Pulmonary artery endothelial cell (primary cell): ENCODE data around the gene ZNF333. TPM values are rescaled to one million over a fixed set of nuclear protein-coding genes. Genes with fewer than 3 reads are reported as not detected.

Experiments
- DNase-seq: peaks from one replicate; pipeline ENCODE4 v3.0.0-alpha.2; 2011; ENCODE audit warnings: low read depth, low spot score
- total RNA-seq: library from RNA; depleted of rRNA; stranded (reverse); fragments of >200 nt; gene quantifications from 2 replicates; pipeline ENCODE4 v1.2.3, GENCODE V29; 2014

Gene ZNF333
- 12.3 and 17.8 TPM in 2 replicates for total RNA-seq

DNA sequence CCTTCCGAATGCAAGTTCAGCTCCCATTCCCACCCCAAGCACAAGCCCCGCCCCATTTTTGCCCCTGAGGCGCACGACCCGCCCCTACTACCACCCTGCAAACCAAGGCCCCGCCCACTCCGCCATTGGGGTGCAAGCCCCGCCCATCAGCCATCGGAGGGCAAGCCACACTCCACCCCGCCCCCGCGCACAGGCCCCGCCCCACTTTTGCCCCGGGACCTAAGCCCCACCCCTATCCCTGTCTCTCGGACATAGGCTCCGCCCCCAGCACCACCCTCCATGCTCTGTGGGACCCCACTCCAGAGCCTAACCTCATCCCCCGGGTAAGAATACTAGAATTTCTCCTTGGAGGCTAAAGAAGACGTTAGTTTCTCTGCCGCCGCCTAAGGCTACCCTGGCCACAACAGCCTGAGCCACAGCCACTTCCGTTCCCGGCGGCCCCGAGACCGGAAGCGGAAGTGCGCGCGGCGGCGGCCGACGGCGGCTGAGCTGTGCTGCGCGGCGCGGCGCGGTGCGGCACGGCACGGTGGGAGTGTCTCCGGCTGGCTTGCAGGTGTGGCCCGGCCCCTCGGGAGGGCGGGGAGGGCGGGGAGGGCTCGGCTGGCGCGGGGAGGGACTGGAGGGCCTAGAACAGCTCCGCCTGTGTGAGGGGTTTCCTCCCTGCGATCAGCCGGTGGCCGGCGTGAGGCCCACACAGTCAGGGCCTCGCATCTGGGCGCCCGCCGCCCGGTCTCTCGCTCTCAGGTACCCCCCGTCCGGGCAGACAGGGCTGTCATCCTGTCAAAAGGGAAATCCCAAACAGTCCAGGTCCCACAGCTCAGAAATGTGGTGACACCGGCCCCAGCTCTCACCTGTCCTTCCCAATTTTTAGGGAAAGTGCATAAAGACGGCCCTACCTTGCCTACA, at the start of gene ZNF333:
TSS of gene ZNF333 (plus strand) at position 451 of the 906 bp plus-strand sequence. CDS start 3,444 bp downstream, outside the sequence.
- DNase-seq, result peak; percentile 39

DNA sequence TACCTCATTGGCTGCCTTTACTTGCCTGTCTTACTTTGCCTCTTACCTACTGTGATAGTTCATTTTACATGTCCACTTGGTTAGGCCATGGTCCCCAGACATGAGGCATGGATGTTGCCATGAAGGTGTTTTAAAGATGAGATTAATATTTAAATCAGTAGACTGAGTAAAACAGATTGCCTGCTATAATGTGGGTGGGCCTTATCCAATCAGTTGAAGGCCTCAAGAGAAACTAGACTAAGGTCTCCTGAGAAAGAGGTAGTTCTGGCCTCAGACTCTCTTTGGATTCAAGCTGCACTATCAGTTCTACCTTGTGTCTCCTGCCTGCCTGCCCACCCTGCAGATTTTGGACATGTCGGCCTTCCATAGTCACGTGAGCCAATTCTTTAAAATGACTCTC, 41.3 kb upstream of the ZNF333 start:
- DNase-seq, result no peak

DNA sequence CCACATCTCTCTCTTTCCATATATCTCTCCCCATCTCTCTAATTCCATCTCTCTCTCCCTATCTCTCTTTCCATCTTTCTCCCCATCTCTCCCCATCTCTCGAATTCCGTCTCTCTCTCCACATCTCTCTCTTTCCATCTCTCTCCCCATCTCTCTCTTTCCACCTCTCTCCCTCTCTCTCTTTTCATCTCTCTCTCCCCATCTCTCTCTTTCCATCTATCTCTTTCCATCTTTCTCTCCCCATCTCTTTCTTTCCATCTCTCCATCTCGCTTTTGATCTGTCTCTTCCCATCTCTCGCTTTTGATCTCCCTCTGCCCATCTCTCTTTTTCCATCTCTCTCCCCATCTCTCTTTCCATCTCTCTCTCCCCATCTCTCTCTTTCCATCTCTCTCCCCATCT, 40.8 kb upstream of the ZNF333 start:
- DNase-seq, result no peak

DNA sequence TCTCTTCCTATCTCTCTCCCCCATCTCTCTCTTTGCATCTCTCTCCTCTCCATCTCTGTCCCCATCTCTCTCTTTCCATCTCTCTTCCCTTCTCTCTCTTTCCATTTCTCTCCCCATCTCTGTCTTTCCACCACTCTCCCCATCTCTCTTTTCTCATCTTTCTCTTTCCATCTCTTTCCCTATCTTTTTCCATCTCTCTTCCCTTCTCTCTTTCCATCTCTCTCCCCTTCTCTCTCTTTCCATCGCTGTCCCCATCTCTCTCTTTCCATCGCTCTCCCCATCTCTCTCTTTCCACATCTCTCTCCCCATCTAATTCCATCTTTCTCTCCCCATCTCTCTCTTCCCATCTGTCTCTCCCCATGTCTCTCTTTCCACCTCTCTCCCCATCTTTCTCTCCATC, 39.7 kb upstream of the ZNF333 start:
- no peak for DNase-seq

DNA sequence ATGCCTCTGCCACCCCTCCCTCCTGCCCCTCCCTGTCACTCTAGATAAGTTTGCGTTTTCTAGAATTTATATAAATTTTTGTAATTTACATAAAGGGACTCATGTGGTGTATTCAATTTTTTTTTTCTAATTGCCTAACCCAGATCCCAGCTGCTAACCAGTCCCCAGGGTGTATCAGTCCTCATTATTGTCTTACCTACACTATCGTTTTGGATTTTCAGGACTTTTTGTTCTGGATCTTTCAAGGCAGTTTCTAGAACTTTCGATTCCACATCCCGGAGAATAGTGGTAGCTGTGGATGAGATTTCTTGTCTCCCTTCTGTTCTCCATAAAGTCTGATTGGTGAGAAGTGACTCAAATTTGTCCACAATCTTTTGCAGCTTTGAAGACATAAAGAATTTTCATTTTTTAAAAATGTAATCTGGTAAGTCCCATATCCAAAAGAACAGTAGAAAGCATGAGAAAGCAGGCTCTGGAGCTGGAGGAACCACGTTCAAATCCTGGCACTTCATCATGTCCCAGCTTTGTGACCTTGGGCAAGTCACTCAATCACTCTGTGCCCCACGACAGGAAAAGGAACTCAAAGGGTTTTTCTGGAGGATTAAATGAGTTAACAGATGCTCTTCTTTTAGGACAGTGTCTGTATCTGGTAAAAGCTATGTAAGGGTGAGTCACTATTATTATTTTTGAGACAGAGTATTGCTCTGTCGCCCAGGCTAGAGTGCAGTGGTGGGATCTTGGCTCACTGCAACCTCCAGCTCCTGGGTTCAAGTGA, 34.9 kb upstream of the ZNF333 start:
- no peak for DNase-seq

DNA sequence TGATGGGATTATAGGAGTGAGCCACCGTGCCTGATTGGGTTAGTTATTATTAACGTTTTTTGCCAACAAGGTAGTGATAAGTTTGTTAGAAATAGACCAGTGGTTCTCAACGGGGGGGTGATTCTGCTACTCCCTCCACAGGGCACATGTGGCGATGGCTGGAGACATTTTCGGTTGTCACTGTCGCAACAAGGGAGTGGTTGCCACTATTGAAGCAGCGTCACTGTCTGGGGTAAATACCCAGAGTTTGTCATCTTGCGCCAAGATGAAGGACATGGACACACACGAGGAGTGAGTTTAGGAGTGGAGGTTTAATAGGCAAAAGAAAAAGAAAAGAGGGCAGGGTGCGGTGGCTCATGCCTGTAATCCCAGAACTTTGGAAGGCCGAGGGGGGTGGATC, 34.1 kb upstream of the ZNF333 start:
- DNase-seq, result no peak

DNA sequence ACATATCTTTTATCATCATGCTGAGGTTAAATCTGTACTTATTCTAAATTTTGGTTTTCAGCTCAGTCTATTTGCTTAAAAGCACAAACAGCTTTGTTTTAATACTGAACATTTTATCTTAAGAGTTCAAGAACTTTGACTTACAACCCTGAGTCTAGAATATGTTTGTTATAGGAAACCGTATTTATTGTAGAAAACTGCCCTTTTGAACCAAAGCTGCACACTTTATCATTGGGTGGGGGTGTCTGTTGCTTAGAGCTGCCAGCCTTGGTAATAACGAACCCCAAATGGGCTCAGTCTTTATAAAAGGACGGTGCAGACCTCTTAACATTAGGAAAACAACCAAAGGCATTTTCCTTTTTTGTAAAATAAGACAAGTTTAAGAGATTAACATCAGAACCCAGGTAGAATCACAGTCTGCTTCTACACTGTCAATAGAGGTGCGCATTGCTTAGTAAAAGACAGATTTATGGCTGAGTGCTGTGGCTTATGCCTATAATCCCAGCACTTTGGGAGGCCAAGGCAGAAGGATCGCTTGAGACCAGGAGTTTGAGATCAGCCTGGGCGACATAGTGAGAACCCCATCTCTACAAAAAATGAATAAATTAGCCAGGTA, 29.9 kb upstream of the ZNF333 start:
- DNase-seq, result no peak

DNA sequence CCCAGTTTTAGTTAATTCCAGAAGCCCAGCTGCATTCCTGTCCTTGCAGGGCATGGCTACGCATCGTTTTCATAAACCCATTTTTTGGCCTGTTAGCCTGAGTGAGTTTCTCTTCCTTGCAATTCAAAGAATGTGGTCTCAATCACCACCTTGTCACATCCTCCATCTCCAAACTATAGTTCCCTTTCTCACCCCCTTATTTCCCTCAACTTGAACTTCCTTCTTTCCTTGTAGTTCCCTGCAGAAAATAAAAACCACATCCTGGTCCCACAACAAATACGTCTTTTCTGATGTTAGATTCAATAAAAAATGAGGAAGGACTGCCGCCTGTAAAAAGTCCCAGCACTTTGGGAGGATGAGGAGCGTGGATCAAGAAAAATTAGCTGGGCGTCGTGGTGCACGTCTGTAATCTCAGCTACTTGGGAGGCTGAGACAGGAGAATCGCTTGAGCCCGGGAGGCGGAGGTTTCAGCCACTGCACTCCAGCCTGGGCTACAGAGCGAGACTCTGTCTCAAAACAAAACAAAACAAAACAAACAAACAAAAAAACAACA, 28.4 kb upstream of the ZNF333 start:
- DNase-seq, result no peak

DNA sequence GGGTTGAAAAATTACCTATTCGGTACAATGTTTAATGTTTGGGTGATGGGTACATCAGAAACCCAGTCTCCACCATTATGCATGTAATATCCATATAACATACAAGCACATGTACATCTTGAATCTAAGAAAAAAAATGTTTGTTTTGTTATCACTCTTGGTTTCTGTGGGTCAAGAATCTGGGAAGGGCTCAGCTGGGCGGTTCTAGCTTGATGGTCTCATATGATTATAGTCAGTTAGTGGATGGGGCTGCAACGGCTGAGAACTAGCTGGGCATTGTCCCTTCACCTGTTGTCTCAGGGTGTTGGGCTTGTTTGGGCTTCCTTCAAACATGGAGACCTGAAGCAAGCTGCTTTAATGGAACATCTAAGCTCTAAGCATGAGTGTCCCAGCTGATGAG, 19.9 kb upstream of the ZNF333 start:
- no peak for DNase-seq

DNA sequence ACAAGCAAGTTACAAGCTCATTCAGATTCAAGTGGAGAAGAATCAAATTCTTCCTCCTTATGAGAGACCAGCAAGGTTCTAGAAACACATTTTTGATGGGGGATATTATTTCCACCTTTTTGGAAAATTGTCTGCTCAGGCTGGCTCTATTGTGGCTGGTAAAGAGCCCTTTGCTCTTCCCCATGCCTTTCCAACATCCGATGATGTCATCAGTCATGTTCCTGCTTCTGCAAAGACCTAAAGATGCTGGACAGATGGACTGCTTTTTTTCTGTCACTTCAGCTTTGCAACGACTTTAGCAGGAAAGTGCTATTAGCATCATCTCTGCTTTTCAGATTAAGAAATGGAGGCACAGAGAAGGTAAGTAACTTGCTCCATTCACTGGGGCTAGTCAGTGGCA, 19.4 kb upstream of the ZNF333 start:
- no peak for DNase-seq

DNA sequence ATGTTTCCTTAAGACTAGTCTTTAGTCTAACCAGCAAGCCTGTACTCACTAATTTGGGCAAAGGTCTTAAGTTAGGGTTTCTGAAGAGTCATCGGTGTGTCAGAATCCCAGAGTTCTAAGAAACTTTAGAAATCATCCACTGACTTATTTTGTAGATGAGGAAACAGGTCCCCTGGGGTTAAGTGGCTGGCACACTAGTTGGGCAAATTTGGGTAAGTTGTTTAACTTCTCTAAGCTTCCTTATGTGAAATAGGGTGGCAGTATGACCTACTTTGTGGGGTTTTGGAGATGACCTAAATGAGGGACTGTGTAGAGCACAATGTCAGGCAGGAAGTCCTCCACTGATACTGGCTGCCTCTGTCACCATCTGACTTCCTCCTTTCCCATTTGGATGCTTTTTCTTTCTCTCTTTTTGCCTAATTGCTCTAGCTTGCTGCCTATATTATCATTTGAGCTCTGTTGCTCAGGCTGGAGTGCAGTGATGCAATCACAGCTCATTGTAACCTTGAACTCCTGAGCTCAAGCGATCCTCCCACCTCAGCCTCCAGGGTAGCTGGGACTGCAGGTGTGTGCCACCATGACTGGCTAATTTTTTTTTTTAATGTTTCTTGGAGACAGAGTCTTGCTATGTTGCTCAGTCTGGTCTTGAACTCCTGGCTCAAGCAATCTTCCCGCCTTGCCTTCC, 17.5 kb upstream of the ZNF333 start:
- DNase-seq, result no peak

DNA sequence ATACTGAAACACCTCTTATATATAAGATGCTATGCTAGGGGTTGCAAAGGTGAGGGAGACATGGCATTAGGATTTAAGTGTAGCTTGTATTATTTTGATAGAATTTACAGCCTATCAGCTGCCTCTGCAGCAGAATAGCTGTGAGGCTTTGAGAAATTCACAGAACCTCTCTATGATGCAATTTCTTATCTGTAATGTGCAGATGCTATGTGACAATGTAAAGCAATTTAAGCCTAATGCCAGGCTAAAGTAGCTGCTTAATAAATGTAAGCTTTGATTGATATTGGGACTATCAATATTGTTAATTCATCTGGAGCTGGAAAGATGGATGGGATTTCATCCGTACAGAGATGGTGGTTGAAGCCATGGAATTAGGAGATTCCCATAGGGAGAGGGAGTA, 16.8 kb upstream of the ZNF333 start:
- no peak for DNase-seq

DNA sequence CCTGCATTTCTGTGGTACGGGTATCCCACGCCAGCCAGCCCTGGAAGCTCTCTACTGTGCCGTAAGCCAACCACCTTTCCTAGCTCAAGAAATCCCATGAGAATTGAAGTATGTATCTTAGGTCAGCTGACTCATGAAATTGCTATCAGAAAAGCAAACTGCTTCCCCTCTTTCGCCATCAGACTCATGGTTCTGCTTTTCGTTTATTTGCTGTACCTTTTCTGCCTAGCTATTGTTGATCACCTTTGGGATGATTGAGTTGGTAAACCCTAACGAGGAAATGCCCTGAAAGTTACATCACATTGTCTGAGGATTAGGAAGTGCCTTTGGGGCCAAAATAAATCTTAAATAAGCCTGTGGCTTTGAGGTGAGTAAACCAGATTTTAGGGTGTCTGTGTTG, 15.1 kb upstream of the ZNF333 start, which contains the start of gene ADGRE3:
TSS of gene ADGRE3 (minus strand) at position 81 of the 400 bp plus-strand sequence. CDS start at position 7, 74 bp downstream.
- no peak for DNase-seq

DNA sequence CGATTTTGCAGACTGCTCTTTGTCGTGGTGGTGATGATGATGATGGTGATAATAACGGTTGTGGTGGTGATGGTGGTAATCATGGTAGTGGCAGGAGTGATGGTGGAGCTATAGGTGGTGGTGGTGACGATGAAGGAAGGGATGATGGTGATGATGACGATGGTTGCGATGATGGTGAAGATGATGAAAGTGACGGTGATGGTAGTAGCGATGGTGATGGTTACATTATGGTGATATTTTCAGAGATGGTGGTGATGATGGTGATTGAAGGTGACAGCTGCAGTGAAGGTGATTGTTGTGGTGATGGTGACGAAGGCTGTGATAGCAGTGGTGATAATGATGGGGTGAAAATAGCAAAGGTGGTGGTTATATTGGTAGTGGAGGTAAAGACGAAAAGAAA, 13.1 kb upstream of the ZNF333 start:
- no peak for DNase-seq

DNA sequence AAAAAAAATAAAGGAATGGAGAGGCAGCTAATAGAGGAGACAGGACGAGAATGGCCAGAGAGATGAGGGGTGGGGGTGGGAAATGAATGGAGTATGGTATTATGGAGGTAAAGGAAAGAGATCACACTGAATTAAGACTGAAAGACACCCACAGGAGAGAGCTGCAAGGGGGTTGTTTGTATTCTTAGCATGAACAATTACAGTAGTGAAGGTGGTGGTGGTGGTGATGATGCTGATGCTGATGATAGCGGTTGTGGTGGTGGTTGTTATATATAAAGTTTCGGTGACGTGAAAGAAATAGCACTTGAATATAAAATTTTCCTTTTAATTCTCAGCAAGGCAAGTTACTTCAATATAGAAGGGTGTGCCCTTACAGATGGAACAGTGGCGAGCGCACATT, 12.4 kb upstream of the ZNF333 start:
- DNase-seq, result no peak

DNA sequence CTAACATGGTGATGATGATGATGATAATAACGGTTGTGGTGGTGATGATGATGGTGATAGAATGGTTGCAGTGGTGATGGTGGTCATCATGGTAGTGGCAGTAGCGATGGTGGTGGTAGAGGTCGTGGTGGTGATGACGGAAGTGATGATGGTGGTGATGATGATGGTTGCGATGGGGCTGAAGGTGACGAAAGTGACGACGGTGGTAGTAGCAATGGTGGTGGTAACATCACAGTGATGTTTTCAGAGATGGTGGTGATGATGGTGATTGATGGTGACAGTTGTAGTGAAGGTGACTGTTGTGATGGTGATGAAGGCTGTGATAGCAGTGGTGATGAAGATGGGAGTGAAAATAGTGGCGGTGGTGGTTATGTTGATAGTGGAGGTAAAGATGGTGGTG, 11.6 kb upstream of the ZNF333 start:
- DNase-seq, result no peak

DNA sequence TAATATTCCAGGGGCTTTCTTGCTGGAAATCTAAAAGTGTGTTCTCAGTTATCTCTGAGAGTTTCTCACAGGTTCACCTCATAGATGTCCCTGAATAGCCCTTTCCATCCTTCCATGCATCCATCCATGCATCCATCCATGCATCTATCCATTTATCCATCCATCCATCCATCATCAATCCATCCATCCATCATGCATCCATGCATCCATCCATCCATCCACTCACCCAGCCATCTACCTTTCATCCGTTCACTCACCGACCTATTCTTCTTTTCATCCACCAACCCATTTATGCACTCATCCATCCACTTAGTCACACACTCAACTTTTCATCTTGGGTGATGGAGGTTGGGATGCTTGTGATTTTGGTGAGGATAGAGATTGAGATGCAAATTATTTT, 7.8 kb upstream of the ZNF333 start:
- no peak for DNase-seq

DNA sequence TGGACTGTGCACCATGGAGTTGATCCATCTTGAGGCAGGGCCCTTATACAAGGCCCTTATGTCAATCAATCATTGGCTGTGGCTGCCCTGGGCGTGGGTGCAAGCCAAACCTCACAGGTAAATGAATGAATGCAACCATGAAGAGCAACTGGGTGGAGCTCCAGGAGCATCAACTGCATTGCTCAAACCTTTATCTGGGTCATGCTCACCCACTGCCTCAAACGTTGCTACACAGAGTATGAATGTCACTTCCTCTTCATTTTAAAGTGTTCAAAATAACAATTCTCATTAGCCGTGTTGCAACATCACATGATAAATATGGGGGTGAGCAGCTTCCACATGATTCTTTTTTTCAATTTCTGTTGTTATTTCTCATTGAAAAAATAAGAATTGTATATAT, 6.4 kb upstream of the ZNF333 start:
- DNase-seq, result no peak

DNA sequence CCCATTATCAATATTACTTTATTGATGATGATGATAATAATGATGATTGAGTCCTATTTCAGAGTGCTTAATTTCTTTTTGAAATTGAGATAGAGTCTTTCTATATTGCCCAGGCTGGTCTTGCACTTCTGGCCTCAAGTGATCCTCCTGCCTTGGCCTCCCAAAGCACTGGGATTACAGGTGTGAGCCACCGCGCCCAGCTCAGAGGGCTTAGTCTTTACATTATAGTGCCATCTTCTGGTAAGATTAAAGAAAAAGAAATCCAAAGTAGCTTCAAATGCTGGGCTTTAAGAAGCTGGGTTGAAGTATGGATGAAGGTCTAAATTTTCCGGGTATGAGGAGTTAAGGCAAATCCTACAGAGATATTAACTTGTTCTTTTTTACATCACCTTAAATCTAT, 3.4 kb upstream of the ZNF333 start:
- DNase-seq, result no peak

DNA sequence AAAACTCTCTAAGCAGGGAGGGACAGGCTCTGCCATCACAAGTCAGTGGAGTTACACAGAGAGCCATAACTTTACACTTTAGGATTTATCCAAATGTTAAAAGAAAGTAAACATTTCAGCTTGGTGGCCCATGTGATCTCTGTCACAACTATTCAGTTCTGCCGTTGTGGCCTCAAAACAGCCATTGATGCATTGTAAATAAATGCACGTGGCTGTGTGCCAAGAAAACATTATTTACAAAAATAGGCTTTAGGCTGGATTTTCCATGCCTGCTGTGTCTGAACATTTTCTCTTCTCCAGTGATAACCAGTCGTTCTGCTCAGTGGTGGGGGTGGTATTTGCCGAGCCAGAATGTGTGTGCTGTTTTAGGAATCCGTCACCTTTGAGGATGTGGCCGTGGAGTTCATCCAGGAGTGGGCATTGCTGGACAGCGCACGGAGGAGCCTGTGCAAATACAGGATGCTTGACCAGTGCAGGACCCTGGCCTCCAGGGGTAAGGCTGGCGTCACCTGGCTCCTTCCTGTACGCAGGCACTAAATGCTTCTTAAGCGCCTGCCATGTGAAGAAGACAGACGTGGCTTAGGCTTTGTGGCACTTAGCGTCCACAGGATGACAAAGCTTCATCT, 4.9 kb downstream of the ZNF333 start:
- DNase-seq, result no peak

DNA sequence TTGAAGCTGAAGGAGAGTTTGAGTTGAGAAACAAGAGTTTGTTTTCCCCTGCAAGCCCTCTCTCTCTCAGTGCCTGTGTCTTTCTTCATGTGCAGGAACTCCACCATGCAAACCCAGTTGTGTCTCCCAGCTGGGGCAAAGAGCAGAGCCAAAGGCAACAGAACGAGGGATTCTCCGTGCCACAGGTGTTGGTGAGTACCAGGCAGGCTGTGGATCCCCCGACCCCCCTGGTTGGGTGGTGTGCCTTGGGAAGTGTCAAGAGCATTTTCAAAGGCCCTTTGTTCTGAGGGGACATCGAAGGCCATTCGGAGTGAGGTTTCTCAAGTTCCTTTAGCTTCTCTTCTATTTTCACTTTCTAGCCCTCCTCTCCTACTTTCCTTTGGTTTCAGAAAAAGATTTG, 5.6 kb downstream of the ZNF333 start:
- DNase-seq, result no peak
